Measurements from ENCODE around the gene MAST4.

MAST4 gene

GRCh38 chr5:67065696-67066095 is 469.5 kb downstream of the MAST4 start:
- Histone ChIP-seq H3K4me1 (ENCODE audit: control insufficient read depth, insufficient read depth, low read length) (no peaks in the 10 kb centered on the region), H3K4me3 (ENCODE audit: low read depth, low read length) (no peak overlapping the region), H3K9me3 (ENCODE audit: control insufficient read depth, insufficient read depth, low read depth, low read length) (no peaks in the 10 kb centered on the region), H3K27ac (ENCODE audit: extremely low read depth, low read depth, low read length) (no peak overlapping the region), H3K36me3 (ENCODE audit: control insufficient read depth in 2 of 2, insufficient read depth in 1 of 2, low read length in 2 of 2) (no peaks in the 10 kb centered on the region)
- TF ChIP-seq ZNF645 (tag by site-specific recombination; IDR thresholded peaks at IDR 0.05) (no peak), ZNF660 (tag by site-specific recombination; IDR thresholded peaks at IDR 0.05) (no peak), ZBTB49 (tag by site-specific recombination; IDR thresholded peaks at IDR 0.05; ENCODE audit: low read depth) (no peak), PATZ1 (tag by site-specific recombination; IDR thresholded peaks at IDR 0.05) (no peak), GFI1B (tag by site-specific recombination; IDR thresholded peaks at IDR 0.05) (no peak), ZNF280C (tag by site-specific recombination; IDR thresholded peaks at IDR 0.05) (no peak)
- POLR2A ChIA-PET, result no interaction called here
- CTCF ChIA-PET, result interaction anchor here (0.9 kb wide), 1 partner anchor 34 kb away, joined by 3 read pairs; no protein-coding TSS in a partner anchor

GRCh38 chr5:67066815-67067214 is 470.6 kb downstream of the MAST4 start:
- H3K4me1 ChIP-seq (ENCODE audit: control insufficient read depth, insufficient read depth, low read length), result no peaks in the 10 kb centered on the region
- POLR2A ChIA-PET, result no interaction called here
- no peaks in the 10 kb centered on the region for H3K36me3 ChIP-seq (ENCODE audit: control insufficient read depth in 2 of 2, insufficient read depth in 1 of 2, low read length in 2 of 2)
- H3K9me3 ChIP-seq (ENCODE audit: control insufficient read depth, insufficient read depth, low read depth, low read length), result no peaks in the 10 kb centered on the region
- H3K4me3 ChIP-seq (ENCODE audit: low read depth, low read length), result no peak overlapping the region
- H3K27ac ChIP-seq (ENCODE audit: extremely low read depth, low read depth, low read length), result no peak overlapping the region
- CTCF ChIA-PET, result no interaction called here
- no peak for TF ChIP-seq ZBTB7A (tag by site-specific recombination; IDR thresholded peaks at IDR 0.05; ENCODE audit: low read depth)
- no peak for TF ChIP-seq TSHZ1 (tag by site-specific recombination; IDR thresholded peaks at IDR 0.05; ENCODE audit: borderline replicate concordance)
- TF ChIP-seq ZNF791 (tag by site-specific recombination; IDR thresholded peaks at IDR 0.05), result no peak
- TF ChIP-seq ZNF529 (tag by site-specific recombination; IDR thresholded peaks at IDR 0.05; ENCODE audit: insufficient replicate concordance), result no peak
- TF ChIP-seq ZBTB21 (tag by site-specific recombination; IDR thresholded peaks at IDR 0.05), result peak; percentile 79
- no peak for TF ChIP-seq SP2 (tag by site-specific recombination; IDR thresholded peaks at IDR 0.05)
- TF ChIP-seq CTCF (tag by site-specific recombination; IDR thresholded peaks at IDR 0.05), result no peak
- TF ChIP-seq ZBTB44 (tag by site-specific recombination; IDR thresholded peaks at IDR 0.05), result no peak
- TF ChIP-seq ZNF561 (tag by site-specific recombination; IDR thresholded peaks at IDR 0.05; ENCODE audit: borderline replicate concordance), result no peak
- TF ChIP-seq ZNF785 (tag by site-specific recombination; IDR thresholded peaks at IDR 0.05), result no peak
- no peak for TF ChIP-seq SALL2 (tag by site-specific recombination; IDR thresholded peaks at IDR 0.05; ENCODE audit: borderline replicate concordance)
- TF ChIP-seq ZNF266 (tag by site-specific recombination; IDR thresholded peaks at IDR 0.05; ENCODE audit: low read depth), result no peak
- 0 out of 2 replicates have a peak, but pooled peaks have one; percentile 21 for TF ChIP-seq ZNF335 (tag by site-specific recombination; conservative IDR thresholded peaks at IDR 0.05)
- TF ChIP-seq ZNF214 (tag by site-specific recombination; IDR thresholded peaks at IDR 0.05; ENCODE audit: borderline replicate concordance), result no peak
